Epithelial cell of proximal tubule (primary cell): ENCODE data around the gene RNF138. TPM values are rescaled to one million over a fixed set of nuclear protein-coding genes. Genes with fewer than 3 reads are reported as not detected.
"Not testable (repeated sequence)": the region's sequence is repeated elsewhere in the genome, so short reads cannot be mapped to it uniquely, and the experiment has no call there.

ENCODE experiments used
- DNase-seq: peaks from one replicate; pipeline ENCODE4 v3.0.0-alpha.2; 2011; ENCODE audit warnings: low read depth
- H3K4me3 ChIP-seq: 2 replicates; pipeline ENCODE4 v1.5.1; 2011; ENCODE audit warnings: low read depth, mild to moderate bottlenecking, low read length
- total RNA-seq: library from RNA; depleted of rRNA; stranded (reverse); fragments of >200 nt; gene quantifications from 2 replicates; pipeline ENCODE4 v1.2.3, GENCODE V29; 2015
- TF ChIP-seq, protein P1 (sequence below): conservative IDR thresholded peaks from 2 replicates; pipeline ENCODE4 v1.5.1; 2012; ENCODE audit warnings: low read depth, mild to moderate bottlenecking, low read length

Gene RNF138
- total RNA-seq, 1 donor from 2014 or later, result 15.5 TPM

DNA sequence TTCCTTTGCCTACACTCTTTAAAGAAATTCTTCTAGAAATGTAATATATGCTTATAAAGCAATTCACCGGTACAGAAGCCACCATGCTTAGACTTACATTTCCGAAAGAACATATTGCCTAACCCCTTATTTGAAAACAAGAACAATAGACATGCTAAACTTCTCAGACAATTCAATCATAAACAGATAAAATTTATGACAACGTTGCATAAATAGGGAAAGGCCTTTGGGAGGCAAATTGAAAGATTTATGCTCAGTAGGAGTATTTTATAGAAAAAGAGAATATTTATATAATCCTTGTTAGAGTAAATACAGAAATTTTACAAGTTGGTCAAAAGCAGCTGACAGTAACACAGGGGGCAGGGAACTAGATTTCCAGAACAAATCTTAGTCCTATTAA is 82.0 kb downstream of the RNF138 start:
- no peak overlapping the region for H3K4me3 ChIP-seq
- DNase-seq, result no peak
- TF ChIP-seq, protein P1, sequence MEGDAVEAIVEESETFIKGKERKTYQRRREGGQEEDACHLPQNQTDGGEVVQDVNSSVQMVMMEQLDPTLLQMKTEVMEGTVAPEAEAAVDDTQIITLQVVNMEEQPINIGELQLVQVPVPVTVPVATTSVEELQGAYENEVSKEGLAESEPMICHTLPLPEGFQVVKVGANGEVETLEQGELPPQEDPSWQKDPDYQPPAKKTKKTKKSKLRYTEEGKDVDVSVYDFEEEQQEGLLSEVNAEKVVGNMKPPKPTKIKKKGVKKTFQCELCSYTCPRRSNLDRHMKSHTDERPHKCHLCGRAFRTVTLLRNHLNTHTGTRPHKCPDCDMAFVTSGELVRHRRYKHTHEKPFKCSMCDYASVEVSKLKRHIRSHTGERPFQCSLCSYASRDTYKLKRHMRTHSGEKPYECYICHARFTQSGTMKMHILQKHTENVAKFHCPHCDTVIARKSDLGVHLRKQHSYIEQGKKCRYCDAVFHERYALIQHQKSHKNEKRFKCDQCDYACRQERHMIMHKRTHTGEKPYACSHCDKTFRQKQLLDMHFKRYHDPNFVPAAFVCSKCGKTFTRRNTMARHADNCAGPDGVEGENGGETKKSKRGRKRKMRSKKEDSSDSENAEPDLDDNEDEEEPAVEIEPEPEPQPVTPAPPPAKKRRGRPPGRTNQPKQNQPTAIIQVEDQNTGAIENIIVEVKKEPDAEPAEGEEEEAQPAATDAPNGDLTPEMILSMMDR, result no peak

DNA sequence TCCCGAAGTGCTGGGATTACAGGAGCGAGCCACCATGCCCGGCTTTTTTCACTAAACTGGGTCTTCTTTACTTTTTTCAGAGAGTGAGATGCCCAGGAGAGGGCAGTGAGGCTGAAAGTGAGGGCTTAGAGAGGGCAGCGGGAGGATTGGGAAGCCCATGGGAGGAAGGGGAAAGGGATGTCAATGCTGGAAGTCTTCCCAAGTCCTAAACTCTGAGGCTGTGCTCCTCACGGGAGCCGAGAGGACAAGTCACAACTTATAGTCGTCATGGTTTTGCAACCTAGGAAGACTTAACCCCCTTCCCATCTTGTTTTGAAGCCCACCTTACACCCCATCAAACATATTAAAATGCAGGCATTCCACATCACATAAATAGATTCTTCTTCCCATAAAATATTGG is 83.0 kb downstream of the RNF138 start:
- no peak for DNase-seq
- no peak overlapping the region for H3K4me3 ChIP-seq
- TF ChIP-seq, protein P1, result no peak

DNA sequence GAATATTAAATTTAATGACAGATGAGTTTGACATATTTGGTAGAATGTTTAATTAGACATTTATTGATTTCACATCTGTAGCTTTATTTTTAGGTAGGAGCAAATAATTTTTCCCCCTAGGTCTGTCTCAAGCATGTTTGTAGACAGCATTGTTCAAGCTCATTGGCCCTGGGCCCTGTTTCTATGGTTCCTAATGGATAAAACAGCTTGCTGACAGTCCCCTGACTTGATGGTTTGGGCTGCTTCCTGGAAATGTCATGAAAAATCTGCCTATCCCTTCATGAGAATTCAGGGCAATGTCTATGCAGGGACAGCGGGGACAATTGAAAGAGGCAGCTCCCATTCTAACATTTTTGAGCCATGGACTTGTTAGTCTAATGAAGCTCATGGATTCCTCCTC is 83.6 kb downstream of the RNF138 start:
- no peak for DNase-seq
- no peak overlapping the region for H3K4me3 ChIP-seq
- TF ChIP-seq, protein P1, result no peak

DNA sequence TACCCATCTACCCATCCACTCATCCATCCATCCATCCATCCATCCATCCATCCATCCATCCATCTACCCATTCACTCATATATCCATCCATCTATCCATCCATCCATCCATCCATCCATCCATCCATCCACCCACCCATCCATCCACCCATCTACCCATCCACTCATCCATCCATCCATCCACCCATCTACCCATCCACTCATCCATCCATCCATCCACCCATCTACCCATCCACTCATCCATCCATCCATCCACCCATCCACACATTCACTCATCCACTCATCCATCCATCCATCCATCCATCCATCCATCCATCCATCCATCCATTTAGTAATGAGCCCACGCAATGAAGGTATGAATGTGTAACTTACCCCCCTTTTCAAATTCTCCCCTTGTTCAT is 85.1 kb downstream of the RNF138 start:
- DNase-seq, result not testable (repeated sequence)

DNA sequence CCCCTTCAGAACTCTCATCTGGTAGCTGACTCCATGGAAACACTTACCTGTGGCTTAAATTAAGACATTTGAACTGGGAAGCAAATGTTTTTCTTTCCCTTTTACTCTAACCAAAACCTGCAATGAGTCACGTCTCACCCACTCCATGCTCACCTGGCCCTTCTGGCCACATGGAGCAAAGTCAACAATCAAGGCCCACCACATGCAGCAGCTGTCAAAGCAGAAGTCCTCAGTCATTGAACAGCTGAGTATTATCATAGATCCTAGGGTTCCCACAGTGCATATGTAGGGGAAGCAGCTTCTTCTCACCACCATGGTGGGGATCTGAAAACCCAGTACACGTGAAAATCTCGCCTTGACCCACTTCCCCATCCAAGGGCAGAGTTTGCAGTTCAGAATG is 85.9 kb downstream of the RNF138 start:
- DNase-seq, result no peak
- TF ChIP-seq, protein P1, result no peak

More for the DNA sequence above, 85.1 kb downstream of the RNF138 start:
- H3K4me3 ChIP-seq, result not testable (repeated sequence)

More for the DNA sequence above, 85.9 kb downstream of the RNF138 start:
- no peak overlapping the region for H3K4me3 ChIP-seq

Other genes with a start within 250 kb of the RNF138 start
- gene TRAPPC8, start 148.7 kb upstream of the RNF138 start, total RNA-seq, result 14.6 and 23.1 TPM in 2 replicates
- 0.72 and 3.4 TPM in 2 replicates for gene RNF125, start 73.0 kb upstream of the RNF138 start, total RNA-seq
- gene MEP1B, start 98.2 kb downstream of the RNF138 start, total RNA-seq, result not detected in 2 replicates